Measurements from ENCODE around the gene GDF9.

Gene GDF9

DNA sequence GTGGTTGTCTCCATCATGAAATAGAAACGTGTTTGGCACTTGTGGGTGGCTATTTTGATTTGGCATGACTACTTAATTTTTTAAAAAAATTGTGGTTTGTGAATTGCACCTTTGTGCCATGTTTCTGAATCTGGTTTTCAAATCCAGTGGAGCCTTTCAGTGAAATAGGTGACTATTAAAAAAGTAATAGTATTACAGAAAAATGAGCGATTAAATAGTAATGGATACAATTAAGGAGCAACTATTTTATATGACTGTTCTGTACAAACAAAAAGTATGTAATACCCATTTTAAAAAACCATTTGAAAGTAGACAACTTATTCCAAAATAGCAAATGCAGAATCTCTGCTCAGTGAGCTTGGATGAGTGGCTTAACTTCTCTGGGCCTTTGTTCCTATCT lies 50.2 kb downstream of the GDF9 start:
- no peak for DNase-seq

DNA sequence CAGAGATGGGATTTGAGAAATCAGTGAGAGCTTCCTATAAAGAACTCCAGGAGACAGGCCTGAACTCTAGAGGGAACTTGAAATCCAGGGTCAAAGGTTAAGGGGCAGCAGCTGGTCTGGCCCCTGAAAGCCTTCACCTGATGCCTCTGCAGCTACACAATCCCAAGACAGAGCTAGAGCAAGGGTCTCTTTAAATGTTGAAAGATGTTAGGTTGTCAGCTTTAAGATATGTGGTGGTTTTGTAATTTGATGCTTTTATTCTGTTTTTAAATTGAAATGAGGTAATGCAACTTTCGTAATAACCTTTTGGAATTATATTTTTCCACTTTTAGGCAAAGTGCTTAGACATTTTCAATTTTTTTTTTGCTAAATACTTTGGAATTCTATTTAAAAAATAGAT lies 50.8 kb downstream of the GDF9 start:
- no peak for DNase-seq

DNA sequence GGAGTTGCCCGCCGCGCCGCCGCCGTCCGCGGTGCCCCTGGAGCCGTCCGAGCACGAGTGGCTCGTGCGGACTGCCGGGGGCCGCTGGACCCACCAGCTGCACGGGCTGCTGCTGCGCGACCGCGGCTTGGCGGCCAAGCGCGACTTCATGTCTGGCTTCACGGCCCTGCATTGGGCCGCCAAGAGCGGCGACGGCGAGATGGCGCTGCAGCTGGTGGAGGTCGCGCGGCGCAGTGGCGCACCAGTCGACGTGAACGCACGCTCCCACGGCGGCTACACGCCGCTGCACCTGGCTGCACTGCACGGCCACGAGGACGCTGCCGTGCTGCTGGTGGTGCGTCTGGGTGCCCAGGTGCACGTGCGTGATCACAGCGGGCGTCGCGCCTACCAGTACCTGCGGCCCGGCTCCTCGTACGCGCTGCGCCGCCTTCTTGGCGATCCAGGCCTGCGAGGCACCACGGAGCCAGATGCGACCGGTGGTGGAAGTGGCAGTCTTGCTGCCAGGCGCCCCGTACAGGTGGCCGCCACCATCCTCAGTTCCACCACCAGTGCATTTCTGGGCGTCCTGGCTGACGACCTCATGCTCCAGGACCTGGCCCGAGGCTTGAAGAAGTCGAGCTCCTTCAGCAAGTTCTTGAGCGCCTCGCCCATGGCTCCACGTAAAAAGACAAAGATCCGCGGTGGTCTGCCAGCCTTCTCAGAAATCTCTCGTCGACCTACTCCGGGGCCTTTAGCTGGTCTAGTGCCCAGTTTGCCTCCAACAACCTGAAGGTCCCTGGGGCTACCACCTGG lies 51.6 kb downstream of the GDF9 start:
- DNase-seq, result no peak

DNA sequence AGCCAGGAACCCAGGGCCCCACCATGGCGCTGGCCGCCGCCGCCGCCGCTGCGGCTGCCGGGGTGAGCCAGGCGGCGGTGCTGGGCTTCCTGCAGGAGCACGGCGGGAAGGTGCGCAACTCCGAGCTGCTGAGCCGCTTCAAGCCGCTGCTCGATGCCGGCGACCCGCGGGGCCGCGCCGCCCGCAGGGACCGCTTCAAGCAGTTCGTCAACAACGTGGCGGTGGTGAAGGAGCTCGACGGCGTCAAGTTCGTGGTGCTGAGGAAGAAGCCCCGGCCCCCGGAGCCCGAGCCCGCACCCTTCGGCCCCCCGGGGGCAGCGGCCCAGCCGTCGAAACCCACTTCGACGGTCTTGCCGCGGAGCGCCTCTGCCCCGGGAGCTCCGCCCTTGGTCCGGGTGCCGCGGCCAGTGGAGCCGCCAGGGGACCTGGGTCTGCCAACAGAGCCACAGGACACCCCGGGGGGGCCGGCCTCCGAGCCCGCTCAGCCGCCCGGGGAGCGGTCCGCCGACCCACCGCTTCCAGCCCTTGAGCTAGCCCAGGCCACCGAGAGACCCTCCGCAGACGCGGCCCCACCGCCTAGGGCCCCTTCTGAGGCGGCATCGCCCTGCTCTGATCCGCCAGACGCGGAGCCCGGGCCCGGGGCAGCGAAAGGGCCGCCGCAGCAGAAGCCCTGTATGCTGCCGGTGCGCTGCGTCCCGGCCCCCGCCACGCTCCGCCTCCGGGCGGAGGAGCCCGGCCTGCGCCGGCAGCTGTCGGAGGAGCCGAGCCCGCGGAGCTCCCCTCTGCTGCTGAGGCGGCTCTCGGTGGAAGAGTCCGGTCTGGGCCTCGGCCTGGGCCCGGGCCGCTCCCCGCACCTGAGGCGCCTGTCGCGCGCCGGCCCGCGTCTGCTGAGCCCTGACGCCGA lies 52.4 kb downstream of the GDF9 start:
- DNase-seq, result no peak

DNA sequence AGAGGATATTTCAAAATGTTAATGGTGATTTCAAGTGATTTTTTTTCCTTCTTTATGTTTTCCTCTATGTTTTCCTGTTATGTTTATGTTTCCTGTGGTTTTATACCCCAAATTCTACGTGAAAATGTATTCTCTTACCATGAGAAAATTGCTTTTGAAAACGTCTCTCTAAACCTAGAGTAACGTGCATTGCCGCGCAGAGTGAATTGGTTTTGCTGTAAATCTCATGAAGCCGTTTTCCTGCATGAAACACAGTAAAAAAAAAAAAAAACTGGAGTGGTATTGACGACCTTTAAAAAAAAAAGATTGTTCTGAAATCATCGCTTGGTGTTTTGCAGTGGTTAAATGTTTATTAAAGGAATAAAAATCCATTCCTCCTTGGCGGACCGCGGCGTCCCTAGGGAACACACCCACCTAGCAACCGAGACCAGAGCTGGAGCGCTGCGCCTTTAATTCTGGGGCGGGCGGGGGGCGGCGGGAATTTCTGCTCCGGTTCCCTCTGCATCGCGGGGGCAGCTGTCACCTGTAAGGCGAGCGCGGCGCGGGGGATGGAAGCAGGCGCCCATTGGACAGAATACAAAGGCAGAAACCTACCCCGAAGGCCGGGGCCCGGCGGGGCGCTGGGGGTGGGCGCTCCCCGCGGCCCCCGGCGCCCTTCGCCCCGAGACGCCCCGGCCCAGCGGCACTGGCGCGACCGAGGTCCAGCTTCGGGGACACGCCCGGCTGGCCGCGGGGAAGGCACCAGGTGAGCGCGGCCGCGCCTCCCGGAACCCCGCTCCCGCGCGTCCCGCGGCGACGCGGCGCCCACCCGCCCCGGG lies 53.3 kb downstream of the GDF9 start, which contains the start of gene SOWAHA:
Gene SOWAHA (plus strand): TSS at position 522 of the 818 bp plus-strand sequence. CDS start 320 bp downstream, outside the sequence.
- DNase-seq, result peak; percentile 54

DNA sequence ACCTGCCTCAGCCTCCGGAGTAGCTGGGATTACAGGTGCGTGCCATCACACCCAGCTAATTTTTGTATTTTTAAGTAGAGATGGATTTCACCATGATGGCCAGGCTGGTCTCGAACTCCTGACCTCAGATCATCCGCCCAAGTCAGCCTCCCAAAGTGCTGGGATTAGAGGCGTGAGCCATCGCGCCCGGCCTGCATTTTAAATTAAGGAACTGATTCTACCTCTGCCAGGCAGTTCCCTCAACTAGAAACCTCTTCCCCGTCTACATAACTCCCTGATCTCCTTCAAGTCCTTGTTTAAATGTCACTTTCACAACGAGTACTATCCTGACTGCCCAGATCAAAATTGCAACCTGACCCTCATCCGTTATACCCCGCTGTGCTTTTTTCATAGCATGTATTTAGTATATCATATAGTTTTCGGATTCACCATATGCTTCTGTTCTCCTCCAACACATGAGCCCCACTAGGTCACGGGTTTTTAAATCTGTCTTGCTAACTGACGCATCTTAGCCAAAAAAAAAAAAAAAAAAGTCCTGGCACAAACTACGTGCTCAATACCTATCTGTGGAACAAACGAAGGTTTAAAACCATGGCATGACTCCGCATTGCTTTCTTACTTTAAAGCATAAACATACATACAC lies 54.0 kb downstream of the GDF9 start:
- peak; percentile 35 for DNase-seq

Measured in NCI-H748 treated with DMSO at 0.1 percent for 48 hours (cell line).